H1 (cell line): ENCODE data around the gene NKAIN1. TPM values are rescaled to one million over a fixed set of nuclear protein-coding genes. Genes with fewer than 3 reads are reported as not detected.

Experiments used
- CTCF ChIA-PET: fragments of 300-600 bp; sonication (Branson Sonifier 250); formaldehyde crosslinking; loops from one replicate; lab custom pipeline; 2021; ENCODE audit not compliant: partially characterized antibody; lab: Charles Lee
- POLR2A ChIA-PET: fragments of 300-600 bp; sonication (Branson Sonifier 250); formaldehyde crosslinking; loops from one replicate; lab custom pipeline; 2021; ENCODE audit warnings: inconsistent platforms; ENCODE audit not compliant: partially characterized antibody; lab: Charles Lee
- DNase-seq, 2 experiments: peaks; one replicate each; pipeline versions ENCODE4 v3.0.0 to v3.0.0-alpha.2; 2010 to 2022; ENCODE audit warnings: low spot score in 2 of 2, low read depth in 1 of 2, mixed read lengths in 1 of 2
- FAIRE-seq: peaks from 2 replicates; lab custom pipeline; 2011; peaks lifted over from hg19 to GRCh38; lab: Jason Lieb, UNC
- H2AFZ ChIP-seq: 2 replicates; pipeline ENCODE4 v1.8.1; 2012; ENCODE audit warnings: low read length, inconsistent platforms
- H2AK5ac ChIP-seq: 2 replicates; pipeline ENCODE4 v1.6.1; 2013; ENCODE audit warnings: low read depth, low read length
- H2BK120ac ChIP-seq: replicated peaks from 2 replicates; pipeline ENCODE3; 2013; ENCODE audit warnings: low read depth, low read length, inconsistent platforms
- H2BK12ac ChIP-seq: 2 replicates; pipeline ENCODE4 v1.6.1; 2013; ENCODE audit warnings: low read depth, low read length
- H2BK15ac ChIP-seq: 2 replicates; pipeline ENCODE4 v1.6.1; 2013; ENCODE audit warnings: low read length
- H2BK20ac ChIP-seq: 2 replicates; pipeline ENCODE4 v1.6.1; 2013; ENCODE audit warnings: low read length
- H2BK5ac ChIP-seq: 2 replicates; pipeline ENCODE4 v1.6.1; 2013; ENCODE audit warnings: low read depth, low read length
- H3K14ac ChIP-seq: 2 replicates; pipeline ENCODE4 v1.6.1; 2013; ENCODE audit warnings: inconsistent platforms; ENCODE audit not compliant: insufficient read length
- H3K18ac ChIP-seq: 2 replicates; pipeline ENCODE4 v1.6.1; 2013; ENCODE audit warnings: low read length; ENCODE audit errors: extremely low read depth
- H3K23ac ChIP-seq: 2 replicates; pipeline ENCODE4 v1.6.1; 2013; ENCODE audit warnings: inconsistent platforms; ENCODE audit not compliant: insufficient read length
- H3K23me2 ChIP-seq: 2 replicates; pipeline ENCODE4 v1.6.1; 2013; ENCODE audit warnings: low read depth, low read length
- H3K27ac ChIP-seq: 2 replicates; pipeline ENCODE4 v1.6.1; 2011; ENCODE audit warnings: low read depth, low read length, inconsistent platforms
- H3K27me3 ChIP-seq, 4 experiments: replicated peaks in 1 of 4; 1 replicate in 1 of 4; 2 replicates in 3 of 4; pipeline versions ENCODE4 v1.6.1 to v1.8.1; 2011 to 2013; ENCODE audit warnings: low read length in 3 of 4, mild to moderate bottlenecking in 3 of 4, inconsistent platforms in 2 of 4, mixed read lengths in 2 of 4, moderate library complexity in 1 of 4; ENCODE audit not compliant: control insufficient read depth in 3 of 4, insufficient read depth in 3 of 4; ENCODE audit errors: extremely low read depth in 1 of 4
- H3K36me3 ChIP-seq, 4 experiments: 2 replicates each; pipeline versions ENCODE4 v1.6.1 to v1.8.1; 2011 to 2013; ENCODE audit warnings: mild to moderate bottlenecking in 4 of 4, low read length in 3 of 4, moderate library complexity in 2 of 4, control low read depth in 1 of 4, inconsistent platforms in 1 of 4; ENCODE audit not compliant: insufficient read depth in 4 of 4, control insufficient read depth in 2 of 4
- H3K4ac ChIP-seq: replicated peaks from 2 replicates; pipeline ENCODE3; 2013; ENCODE audit warnings: low read length, low read depth, mixed read lengths, inconsistent platforms; ENCODE audit not compliant: insufficient read length
- H3K4me1 ChIP-seq, 4 experiments: replicated peaks in 1 of 4; 1 replicate in 1 of 4; 2 replicates in 3 of 4; pipeline versions ENCODE4 v1.6.1 to v1.8.1; 2011 to 2013; ENCODE audit warnings: low read length in 3 of 4, inconsistent platforms in 2 of 4, mixed read lengths in 1 of 4; ENCODE audit not compliant: insufficient read depth in 4 of 4, control insufficient read depth in 3 of 4
- H3K4me2 ChIP-seq, 2 experiments: 2 replicates each; pipeline versions ENCODE4 v1.6.1 to v1.8.1; 2011 to 2013; ENCODE audit warnings: low read depth in 2 of 2, low read length in 2 of 2, control low read depth in 1 of 2, inconsistent platforms in 1 of 2, mild to moderate bottlenecking in 1 of 2; ENCODE audit not compliant: insufficient read depth in 1 of 2
- H3K4me3 ChIP-seq, 4 experiments: fragments of 200-600, 300-600 bp in 1 of 4; sonication (generic), shearing (Covaris generic), sonication (Bioruptor Twin) in 1 of 4; 2 replicates each; pipeline versions ENCODE4 v1.5.1 to v1.8.1; 2011 to 2016; ENCODE audit warnings: low read length in 4 of 4, low read depth in 3 of 4, control low read depth in 2 of 4, inconsistent platforms in 2 of 4, mild to moderate bottlenecking in 2 of 4, mixed read lengths in 1 of 4, moderate library complexity in 1 of 4; ENCODE audit not compliant: insufficient read depth in 2 of 4; ENCODE audit errors: extremely low read depth in 1 of 4
- H3K56ac ChIP-seq: replicated peaks from 2 replicates; pipeline ENCODE3; 2013; ENCODE audit warnings: low read depth, mild to moderate bottlenecking, mixed read lengths, low read length, inconsistent platforms; ENCODE audit not compliant: insufficient read length
- H3K79me1 ChIP-seq: 2 replicates; pipeline ENCODE4 v1.6.1; 2013; ENCODE audit warnings: low read depth, low read length, control low read depth
- H3K79me2 ChIP-seq, 2 experiments: 2 replicates each; pipeline versions ENCODE4 v1.6.1 to v1.8.1; 2012 to 2013; ENCODE audit warnings: low read length in 2 of 2, mild to moderate bottlenecking in 2 of 2, inconsistent platforms in 1 of 2; ENCODE audit not compliant: insufficient read depth in 2 of 2, control insufficient read depth in 1 of 2
- H3K9ac ChIP-seq, 4 experiments: replicated peaks in 1 of 4; 1 replicate in 1 of 4; 2 replicates in 3 of 4; pipeline versions ENCODE4 v1.6.1 to v1.8.1; 2011 to 2013; ENCODE audit warnings: low read depth in 3 of 4, low read length in 3 of 4, control low read depth in 2 of 4, mild to moderate bottlenecking in 2 of 4, moderate library complexity in 2 of 4, inconsistent platforms in 1 of 4; ENCODE audit errors: extremely low read depth in 1 of 4
- H3K9me3 ChIP-seq, 2 experiments: 2 replicates each; pipeline versions ENCODE4 v1.6.1 to v1.8.1; 2012 to 2013; ENCODE audit warnings: mild to moderate bottlenecking in 2 of 2, moderate library complexity in 2 of 2, control low read depth in 1 of 2, inconsistent platforms in 1 of 2, low read depth in 1 of 2, low read length in 1 of 2, mixed read lengths in 1 of 2; ENCODE audit not compliant: insufficient read depth in 2 of 2
- H4K20me1 ChIP-seq, 2 experiments: replicated peaks in 1 of 2; 2 replicates each; pipeline versions ENCODE3 to v1.8.1; 2011 to 2013; ENCODE audit warnings: inconsistent platforms in 2 of 2, low read length in 2 of 2, mild to moderate bottlenecking in 1 of 2; ENCODE audit not compliant: insufficient read depth in 2 of 2, control insufficient read depth in 1 of 2
- H4K5ac ChIP-seq: 2 replicates; pipeline ENCODE4 v1.6.1; 2013; ENCODE audit warnings: low read length, low read depth, mixed read lengths, inconsistent platforms; ENCODE audit not compliant: insufficient read length
- H4K8ac ChIP-seq: 2 replicates; pipeline ENCODE4 v1.8.0; 2013; ENCODE audit warnings: mild to moderate bottlenecking, moderate library complexity, low read length, inconsistent platforms; ENCODE audit not compliant: insufficient read depth; ENCODE audit errors: extremely low read depth
- H4K91ac ChIP-seq: replicated peaks from 2 replicates; pipeline ENCODE3; 2013; ENCODE audit warnings: low read length, mixed read lengths, inconsistent platforms; ENCODE audit not compliant: insufficient read length
- CBX8 ChIP-seq: fragments of 300-800, 300-1000 bp; sonication (generic); IDR thresholded peaks from 2 replicates; pipeline ENCODE4 v1.7.1; 2016; ENCODE audit warnings: low read depth, low read length, borderline replicate concordance
- E2F6 ChIP-seq: IDR thresholded peaks from 2 replicates; pipeline ENCODE4 v1.6.1; 2012; ENCODE audit warnings: inconsistent platforms
- EZH2 ChIP-seq: fragments of 200-600 bp; sonication (generic); IDR thresholded peaks from 2 replicates; pipeline ENCODE4 v1.7.1; 2012; ENCODE audit warnings: low read depth, mild to moderate bottlenecking, moderate library complexity, low read length, inconsistent platforms; ENCODE audit not compliant: severe bottlenecking
- FOSL1 ChIP-seq: IDR thresholded peaks from 2 replicates; pipeline ENCODE4 v1.6.1; 2011; ENCODE audit warnings: mild to moderate bottlenecking, low read depth, low read length, moderate library complexity; ENCODE audit not compliant: insufficient read depth
- HDAC2 ChIP-seq, 2 experiments: fragments of 300-600 bp in 1 of 2; sonication (generic) in 1 of 2; IDR thresholded peaks; 2 replicates each; pipeline ENCODE4 v1.6.1; 2011 to 2012; ENCODE audit warnings: low read depth in 2 of 2, low read length in 2 of 2, mild to moderate bottlenecking in 2 of 2, moderate library complexity in 2 of 2, borderline replicate concordance in 1 of 2, inconsistent platforms in 1 of 2
- KDM5A ChIP-seq: fragments of 200-600 bp; IDR thresholded peaks from 2 replicates; pipeline ENCODE4 v1.7.1; 2012; ENCODE audit warnings: mild to moderate bottlenecking, low read length, inconsistent platforms, mixed read lengths
- POLR2AphosphoS5 ChIP-seq: IDR thresholded peaks from 2 replicates; pipeline ENCODE4 v1.6.1; 2011; ENCODE audit warnings: low read depth, low read length
- RXRA ChIP-seq: IDR thresholded peaks from 2 replicates; pipeline ENCODE4 v1.6.1; 2011; ENCODE audit warnings: low read depth, mild to moderate bottlenecking, low read length, moderate library complexity; ENCODE audit not compliant: insufficient read depth
- TAF1 ChIP-seq: IDR thresholded peaks from 2 replicates; pipeline ENCODE4 v1.6.1; 2011; ENCODE audit warnings: mild to moderate bottlenecking, low read depth, low read length
- TAF7 ChIP-seq: optimal IDR thresholded peaks from 2 replicates; pipeline ENCODE3; 2011; ENCODE audit warnings: low read depth, mild to moderate bottlenecking, inconsistent platforms, low read length, moderate library complexity, borderline replicate concordance
- TEAD4 ChIP-seq: IDR thresholded peaks from 2 replicates; pipeline ENCODE4 v1.6.1; 2012; ENCODE audit warnings: low read depth, low read length, inconsistent platforms, mixed read lengths
- ZNF274 ChIP-seq: IDR thresholded peaks from 2 replicates; pipeline ENCODE4 v1.7.0; 2012; ENCODE audit warnings: low read length, borderline replicate concordance; ENCODE audit errors: extremely low read depth
- WGBS, 2 experiments: shearing (Covaris generic) in 1 of 2; methylation state at CpG; one replicate each; pipeline versions ENCODE4 v1.1.6 to v1.1.7; 2013 to 2015; ENCODE audit warnings: low lambda C conversion rate in 2 of 2, mixed read lengths in 2 of 2, inconsistent platforms in 1 of 2, low coverage in 1 of 2, missing lambda C conversion rate in 1 of 2; ENCODE audit not compliant: insufficient replicate concordance in 2 of 2, insufficient coverage in 1 of 2, insufficient read length in 1 of 2; ENCODE audit errors: extremely low coverage in 1 of 2, missing lambda C conversion rate in 1 of 2; 5-methylcytosine and 5-hydroxymethylcytosine counted together
- polyA plus RNA-seq, 7 experiments: library from polyadenylated mRNA; depleted of rRNA in 3 of 7; stranded (reverse) in 5 of 7; unstranded in 2 of 7; fragments of >200 nt in 5 of 7; fragments of 200-250 nt in 2 of 7; gene quantifications; 1 replicate in 5 of 7; 2 replicates in 1 of 7; 4 replicates in 1 of 7; pipeline versions ENCODE4 v1.2.1 to v1.2.3, GENCODE V29; 2011 to 2013; ENCODE audit warnings: missing spikeins in 2 of 7, mixed read lengths in 2 of 7
- total RNA-seq: library from RNA; stranded (reverse); fragmentation: NEBNext Ultra II Directional; extraction: Animal tissue kit (Norgen Biotek cat#: 25700); gene quantifications from 2 replicates; pipeline ENCODE4 v1.2.1, GENCODE V29; 2021

The NKAIN1 gene
- total and polyA plus RNA-seq, 2 of the 8 experiments (the other 6 are each of a cell fraction or from before 2014, with no cell fraction given): 59.3 to 66.9 TPM

GRCh38 chr1:31227891-31228568 lies 11.7 kb downstream of the NKAIN1 start:
- FAIRE-seq: no peak
- Histone ChIP-seq H3K23ac (no peak overlapping the region), H3K4me3 (no peak overlapping the region), H3K18ac (no peak overlapping the region), H2BK120ac (no peak overlapping the region), H3K4ac (no peak overlapping the region), H2AK5ac (no peak overlapping the region), H4K5ac (no peak overlapping the region), H3K14ac (no peak overlapping the region), H3K4me1 (no peaks in the 10 kb centered on the region; a peak in 1 of 7 replicates), H2BK15ac (no peak overlapping the region), H3K9me3 (no peaks in the 10 kb centered on the region), H2BK12ac (no peak overlapping the region), H3K56ac (no peak overlapping the region), H3K27ac (no peak overlapping the region), H2BK5ac (no peak overlapping the region; the same call in 1 of the 2 replicates), H2BK20ac (no peak overlapping the region), H4K20me1 (peaks cover 3 to 7% of the 10 kb centered on the region in 2 experiments), H3K9ac (no peak overlapping the region), H3K4me2 (no peak overlapping the region), H3K36me3 (no peaks in the 10 kb centered on the region), H3K23me2 (no peaks in the 10 kb centered on the region), H4K8ac (no peak overlapping the region), H4K91ac (no peak overlapping the region), H3K79me1 (peaks cover 5% of the 10 kb centered on the region), H3K27me3 (no peaks in the 10 kb centered on the region), H2AFZ (no peak overlapping the region), H3K79me2 (peaks cover 2 to 3% of the 10 kb centered on the region in 2 experiments; a peak in 2 of 4 replicates)
- ChIA-PET CTCF (interaction anchor here (0.8 to 11.8 kb wide), 6 partner anchors 9 to 44 kb away, joined by 3 to 146 read pairs (median 4); no protein-coding TSS in a partner anchor), POLR2A (interaction anchor here (1.0 to 2.9 kb wide), 3 partner anchors 9 to 12 kb away, joined by 4 to 14 read pairs (median 5); partner anchors contain the start of gene NKAIN1)
- no peak for DNase-seq
- 74% methylated on average over 5 of the region's 5 CpGs; no CpG with 5 or more reads in 1 of the 2 experiments for WGBS, 2 experiments
- TF ChIP-seq POLR2AphosphoS5: no peak
- no peak for TF ChIP-seq TAF7
- no peak for TF ChIP-seq HDAC2 (IDR thresholded peaks at IDR 0.05; ENCODE audit: borderline replicate concordance in 1 of 2, low read depth in 2 of 2, low read length in 2 of 2)
- no peak for TF ChIP-seq E2F6
- no peak for TF ChIP-seq TAF1
- no peak for TF ChIP-seq RXRA
- TF ChIP-seq TEAD4: no peak
- no peak for TF ChIP-seq FOSL1
- TF ChIP-seq ZNF274: no peak
- no peak for TF ChIP-seq KDM5A
- no peak for TF ChIP-seq CBX8
- no peak for TF ChIP-seq EZH2
